Heart right ventricle (tissue), 16 donors: ENCODE measurements around the gene TH. TPM values are rescaled to one million over a fixed set of nuclear protein-coding genes. Genes with fewer than 3 reads are reported as not detected.
A peak's percentile ranks its signal among the peaks of the same experiment; 100 is the strongest.

Experiments used
- ATAC-seq, 8 donors: fragments of 200-7000 bp; cut with Tn5 transposase; one replicate each; pipeline ENCODE4 v1.9.1; 2020; ENCODE audit warnings: mild to moderate bottlenecking in 8 of 8, moderate library complexity in 8 of 8, moderate number of reproducible peaks in 1 of 8
- DNase-seq, 2 donors: peaks; one replicate each; pipeline ENCODE4 v3.0.0-alpha.2; 2020
- H3K27ac ChIP-seq, 10 donors: fragments of 200-600 bp; sonication (generic) in 2 of 10; one replicate each; pipeline versions ENCODE4 v1.5.0 to v1.8.0; 2020 to 2022; ENCODE audit warnings: mild to moderate bottlenecking in 3 of 10
- H3K27me3 ChIP-seq, 7 donors: fragments of 200-600 bp; one replicate each; pipeline ENCODE4 v1.8.0; 2021 to 2022; ENCODE audit warnings: mild to moderate bottlenecking in 2 of 7
- H3K36me3 ChIP-seq, 9 donors: fragments of 200-600 bp; sonication (generic) in 1 of 9; one replicate each; pipeline versions ENCODE4 v1.5.0 to v1.8.0; 2020 to 2022; ENCODE audit warnings: mild to moderate bottlenecking in 2 of 9
- H3K4me1 ChIP-seq, 9 donors: fragments of 200-600 bp; sonication (generic) in 1 of 9; one replicate each; pipeline versions ENCODE4 v1.5.0 to v1.8.0; 2020 to 2022; ENCODE audit warnings: mild to moderate bottlenecking in 4 of 9
- H3K4me3 ChIP-seq, 10 donors: fragments of 200-600 bp; sonication (generic) in 2 of 10; one replicate each; pipeline versions ENCODE4 v1.5.0 to v1.8.0; 2020 to 2022; ENCODE audit warnings: mild to moderate bottlenecking in 7 of 10, moderate library complexity in 2 of 10
- H3K9me3 ChIP-seq, 11 donors: fragments of 200-600 bp in 10 of 11; sonication (generic) in 2 of 11; one replicate each; pipeline versions ENCODE4 v1.5.0 to v1.8.0; 2013 to 2022; ENCODE audit warnings: mild to moderate bottlenecking in 2 of 11, control low read depth in 1 of 11, moderate library complexity in 1 of 11
- CTCF ChIP-seq, 9 donors: fragments of 200-600 bp; sonication (generic) in 2 of 9; IDR thresholded peaks; one replicate each; pipeline versions ENCODE4 v1.5.0 to v1.8.0; 2021 to 2022; ENCODE audit warnings: antibody characterized with exemption in 9 of 9, mild to moderate bottlenecking in 5 of 9, moderate library complexity in 1 of 9
- WGBS, 2 donors: extraction: QIAGEN DNeasy Blood & Tissue Kit; methylation state at CpG; one replicate each; pipeline ENCODE4 v1.1.7; 2013; ENCODE audit warnings: inconsistent platforms in 1 of 2; 5-methylcytosine and 5-hydroxymethylcytosine counted together
- intact Hi-C, 10 donors: fragments of 100-400 bp; cut with DNase I; formaldehyde crosslinking; loops; one replicate each; pipeline versions ENCODE4 v1.11.1 to v1.14.2; 2022
- polyA plus RNA-seq, 2 donors: library from polyadenylated mRNA; stranded (reverse); fragments of 200-250 nt; gene quantifications; one replicate each; pipeline ENCODE4 v1.2.3, GENCODE V29; 2013
- total RNA-seq, 10 donors: library from RNA; stranded (reverse); fragmentation: NEBNext Ultra II Directional in 3 of 10; extraction: Animal tissue kit (Norgen Biotek cat#: 25700) in 3 of 10; gene quantifications; one replicate each; pipeline versions ENCODE4 v1.2.1 to v1.2.4, GENCODE V29; 2021 to 2023
- donor health status: Arrhythmogenic right ventricular cardiomyopathy.
- donor health status: ischemic (EF 13 %, LVEDD 7.1; RV severe dilation, severe dysfunction).
- donor health status: healthy with polysubstance abuse.
- donor health status: DM: no; HTN: yes; CAD: no.
- donor health status: DM: no; HTN: no; CAD: no.
- donor health status: ischemic (EF 25% LVEDD 6.9; RV normal size, moderate dysfunction).
- donor health status: ischemic (EF 25% LVEDD 5.7; RV mildly dilated, moderate dysfunction).
- donor health status: healthy.
- donor health status: DM: yes; HTN: yes; CAD: no.
- donor health status: Ischemic cardiomyopathy.
- donor health status: ischemic (EF 35%, LVEDD 5.7; RV mildly dilated, moderate dysfunction).
- donor health status: nonischemic (EF 11% LVEDD 7.7; RV severe dilation, severe dysfunction).
- donor health status: DM: yes; HTN: yes; CAD: no.
- donor health status: PGD.
- donor health status: ischemic (EF 29% LVEDD 5.4; RV normal size, mild dysfunction).
- donor health status: nonischemic (EF 23%, LVEDD 6.1; RV moderate dilation, normal function).

The TH gene
- total and polyA plus RNA-seq, 12 donors = 0.14 to 0.15 TPM; not detected in 10

- DNase-seq = peak in 1 of 2 donors; percentile 20
- H3K4me3 ChIP-seq = peak overlapping the region in 8 of 10 donors; percentile 16 to 40 (median 30)
- peaks cover 0 to 4% (median 0%) of the 10 kb centered on the region in 9 donors for H3K36me3 ChIP-seq
- WGBS, 2 donors = 2 to 3% methylated on average over 55 to 57 of the region's 57 CpGs
- peak in 2 of 9 donors; percentile 21 to 27 for TF ChIP-seq CTCF (IDR thresholded peaks at IDR 0.05)
- H3K27me3 ChIP-seq = peaks cover 20 to 95% (median 80%) of the 10 kb centered on the region in 7 donors
- intact Hi-C loops = loop anchor here in 4 of 10 donors (5.0 to 10.0 kb wide), 5 partner anchors 37 to 257 kb away; no protein-coding TSS in a partner anchor
- peak overlapping the region in 6 of 10 donors; percentile 22 to 55 (median 36) for H3K27ac ChIP-seq
- no peaks in the 10 kb centered on the region for H3K9me3 ChIP-seq
- ATAC-seq = no peak
- peaks cover 4 to 48% (median 18%) of the 10 kb centered on the region in 9 donors for H3K4me1 ChIP-seq
Observed at GRCh38 chr11:2139621-2140337, 31.8 kb downstream of the TH start.

- H3K36me3 ChIP-seq = peaks cover 0 to 10% (median 0%) of the 10 kb centered on the region in 9 donors
Observed at GRCh38 chr11:2139123-2139521, 32.5 kb downstream of the TH start, which contains the start of gene IGF2. TSS of gene IGF2 (minus strand) at chr11:2139389. CDS start at chr11:2135523, 3,866 bp downstream.

GRCh38 chr11:2138431-2139122, 33.0 kb downstream of the TH start:
- no peak for TF ChIP-seq CTCF (IDR thresholded peaks at IDR 0.05)
- Histone ChIP-seq H3K27me3 (peaks cover 10 to 95% (median 72%) of the 10 kb centered on the region in 7 donors), H3K9me3 (no peaks in the 10 kb centered on the region), H3K4me3 (peak overlapping the region in 9 of 10 donors; percentile 44 to 61 (median 55)), H3K4me1 (peaks cover 0 to 42% (median 9%) of the 10 kb centered on the region in 9 donors), H3K36me3 (peaks cover 0 to 10% (median 0%) of the 10 kb centered on the region in 9 donors), H3K27ac (peak overlapping the region in 8 of 10 donors; percentile 25 to 84 (median 78))
- intact Hi-C loops = loop anchor here in 2 of 10 donors (5.0 kb wide), 2 partner anchors 36 to 41 kb away; no protein-coding TSS in a partner anchor
- peak in 2 of 8 donors; percentile 15 to 29 for ATAC-seq
- peak in 1 of 2 donors; percentile 25 for DNase-seq
- 0 to 2% methylated on average over 49 to 67 of the region's 68 CpGs for WGBS, 2 donors

More at GRCh38 chr11:2139123-2139521, 32.5 kb downstream of the TH start, which contains the start of gene IGF2:
- Histone ChIP-seq H3K4me1 (peaks cover 3 to 44% (median 14%) of the 10 kb centered on the region in 9 donors), H3K4me3 (peak within 1 kb of the TSS in 9 of 10 donors; percentile 44 to 61 (median 55)), H3K9me3 (no peaks in the 10 kb centered on the region), H3K27ac (peak within 1 kb of the TSS in 8 of 10 donors; percentile 43 to 84 (median 80)), H3K27me3 (peaks cover 15 to 95% (median 75%) of the 10 kb centered on the region in 7 donors)
- intact Hi-C loops = loop anchor here in 2 of 10 donors (5.0 kb wide), 2 partner anchors 37 to 42 kb away; no protein-coding TSS in a partner anchor
- ATAC-seq (peak in 2 of 8 donors; percentile 8 to 25), DNase-seq (peak in 1 of 2 donors; percentile 41)
- peak in 1 of 9 donors; percentile 21 for TF ChIP-seq CTCF (IDR thresholded peaks at IDR 0.05)
- WGBS, 2 donors = 0 to 1% methylated on average over 25 to 61 of the region's 62 CpGs

- Histone ChIP-seq H3K27ac (peak overlapping the region in 8 of 10 donors; percentile 46 to 84 (median 80)), H3K4me1 (peaks cover 0 to 40% (median 6%) of the 10 kb centered on the region in 9 donors), H3K4me3 (peak overlapping the region; percentile 12 to 61 (median 52)), H3K27me3 (peaks cover 10 to 95% (median 72%) of the 10 kb centered on the region in 7 donors), H3K36me3 (peaks cover 0 to 11% (median 0%) of the 10 kb centered on the region in 9 donors), H3K9me3 (no peaks in the 10 kb centered on the region)
- intact Hi-C loops = loop anchor here in 2 of 10 donors (5.0 kb wide), 2 partner anchors 36 to 41 kb away; no protein-coding TSS in a partner anchor
- ATAC-seq = peak in 3 of 8 donors; percentile 5 to 23 (median 12)
- 0 to 2% methylated on average over 16 to 43 of the region's 44 CpGs for WGBS, 2 donors
- DNase-seq = peak in 1 of 2 donors; percentile 20
- TF ChIP-seq CTCF (IDR thresholded peaks at IDR 0.05) = no peak
Observed at GRCh38 chr11:2138068-2138430, 33.6 kb downstream of the TH start.
